ENCODE measurements around the gene TUBB4A.

GRCh38 chr19:6451583-6452222, 50.4 kb downstream of the TUBB4A start:
- no peak for TF ChIP-seq CTCF (IDR thresholded peaks at IDR 0.05; ENCODE audit: borderline replicate concordance, extremely low read depth, low read length, poor library complexity, severe bottlenecking)
- no peak for TF ChIP-seq EZH2 (IDR thresholded peaks at IDR 0.05; ENCODE audit: borderline replicate concordance, low read depth, low read length, severe bottlenecking)

Data from DND-41 (cell line).